PC-9 (cell line): ENCODE measurements around the gene ATXN1.

ENCODE experiments used
- EZH2 ChIP-seq: fragments of 200-600 bp; sonication (generic); IDR thresholded peaks from 2 replicates; pipeline ENCODE4 v1.8.0; 2017; ENCODE audit warnings: antibody characterized with exemption, low read depth
- TF ChIP-seq, protein P1 (sequence below): fragments of 200-600 bp; sonication (generic); conservative IDR thresholded peaks from 2 replicates; pipeline ENCODE4 v1.6.1; 2017; ENCODE audit warnings: mixed run types, antibody characterized with exemption, mild to moderate bottlenecking, moderate library complexity

DNA sequence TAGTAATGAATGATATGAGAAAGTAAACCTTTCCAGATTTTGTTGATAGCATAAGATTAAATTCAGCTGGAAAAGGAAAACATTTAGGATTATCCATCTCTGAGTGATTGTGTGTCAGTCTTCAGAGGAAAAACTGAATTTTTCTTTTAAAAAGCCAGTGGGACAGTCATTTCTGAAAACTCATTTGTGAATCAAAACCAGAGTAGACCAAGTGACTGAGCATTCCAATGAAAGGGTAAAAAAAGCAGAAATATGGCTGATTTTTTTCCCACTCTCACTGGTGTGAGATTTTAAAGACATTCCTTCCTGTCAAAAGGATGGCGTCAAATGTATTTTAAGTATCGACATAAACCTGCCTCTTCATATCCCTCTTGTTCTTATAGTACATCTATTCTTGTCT, 308.9 kb downstream of the ATXN1 start:
- TF ChIP-seq, protein P1, sequence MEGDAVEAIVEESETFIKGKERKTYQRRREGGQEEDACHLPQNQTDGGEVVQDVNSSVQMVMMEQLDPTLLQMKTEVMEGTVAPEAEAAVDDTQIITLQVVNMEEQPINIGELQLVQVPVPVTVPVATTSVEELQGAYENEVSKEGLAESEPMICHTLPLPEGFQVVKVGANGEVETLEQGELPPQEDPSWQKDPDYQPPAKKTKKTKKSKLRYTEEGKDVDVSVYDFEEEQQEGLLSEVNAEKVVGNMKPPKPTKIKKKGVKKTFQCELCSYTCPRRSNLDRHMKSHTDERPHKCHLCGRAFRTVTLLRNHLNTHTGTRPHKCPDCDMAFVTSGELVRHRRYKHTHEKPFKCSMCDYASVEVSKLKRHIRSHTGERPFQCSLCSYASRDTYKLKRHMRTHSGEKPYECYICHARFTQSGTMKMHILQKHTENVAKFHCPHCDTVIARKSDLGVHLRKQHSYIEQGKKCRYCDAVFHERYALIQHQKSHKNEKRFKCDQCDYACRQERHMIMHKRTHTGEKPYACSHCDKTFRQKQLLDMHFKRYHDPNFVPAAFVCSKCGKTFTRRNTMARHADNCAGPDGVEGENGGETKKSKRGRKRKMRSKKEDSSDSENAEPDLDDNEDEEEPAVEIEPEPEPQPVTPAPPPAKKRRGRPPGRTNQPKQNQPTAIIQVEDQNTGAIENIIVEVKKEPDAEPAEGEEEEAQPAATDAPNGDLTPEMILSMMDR = no peak
- TF ChIP-seq EZH2 = no peak
